HEK293T (cell line): ENCODE results near the gene TUBGCP3.

ENCODE experiments used
- CTCF ChIA-PET: fragments of 350-600 bp; formaldehyde crosslinking; extraction: SDS; loops from one replicate; lab custom pipeline; 2021; ENCODE audit warnings: antibody characterized with exemption, inconsistent platforms; lab: Yijun Ruan, JAX
- POLR2A ChIA-PET: fragments of 350-600 bp; formaldehyde crosslinking; extraction: SDS; loops from one replicate; lab custom pipeline; 2020; ENCODE audit warnings: antibody characterized with exemption, inconsistent platforms; lab: Yijun Ruan, JAX
- DNase-seq: peaks from one replicate; pipeline ENCODE4 v3.0.0; 2012; ENCODE audit warnings: mixed read lengths; ENCODE audit errors: extremely low spot score
- ARNT ChIP-seq: fragments of 450-650 bp; IDR thresholded peaks from 2 replicates; pipeline ENCODE4 v1.6.1; 2017; ENCODE audit warnings: mild to moderate bottlenecking
- BHLHE40 ChIP-seq: fragments of 450-650 bp; IDR thresholded peaks from 2 replicates; pipeline ENCODE4 v1.6.1; 2016; ENCODE audit warnings: mild to moderate bottlenecking, moderate library complexity, borderline replicate concordance
- CTBP1 ChIP-seq: fragments of 450-650 bp; IDR thresholded peaks from 2 replicates; pipeline ENCODE4 v1.6.1; 2016; ENCODE audit warnings: borderline replicate concordance
- ELF4 ChIP-seq: fragments of 450-650 bp; IDR thresholded peaks from 2 replicates; pipeline ENCODE4 v1.6.1; 2017; ENCODE audit warnings: antibody characterized with exemption
- FOXA1 ChIP-seq: fragments of 450-650 bp; IDR thresholded peaks from 2 replicates; pipeline ENCODE4 v1.6.1; 2016; ENCODE audit warnings: mild to moderate bottlenecking
- FOXK2 ChIP-seq: fragments of 450-650 bp; IDR thresholded peaks from 2 replicates; pipeline ENCODE4 v1.6.1; 2016; ENCODE audit warnings: mild to moderate bottlenecking
- FOXM1 ChIP-seq: fragments of 450-650 bp; IDR thresholded peaks from 2 replicates; pipeline ENCODE4 v1.6.1; 2017; ENCODE audit warnings: mild to moderate bottlenecking, borderline replicate concordance
- HDGF ChIP-seq: fragments of 450-650 bp; IDR thresholded peaks from 2 replicates; pipeline ENCODE4 v1.6.1; 2017; ENCODE audit warnings: antibody characterized with exemption, borderline replicate concordance
- L3MBTL2 ChIP-seq: fragments of 450-650 bp; conservative IDR thresholded peaks from 2 replicates; pipeline ENCODE4 v1.6.1; 2016; ENCODE audit warnings: mild to moderate bottlenecking
- LEF1 ChIP-seq: fragments of 450-650 bp; IDR thresholded peaks from 2 replicates; pipeline ENCODE4 v1.6.1; 2017; ENCODE audit warnings: mild to moderate bottlenecking, borderline replicate concordance
- NFRKB ChIP-seq: fragments of 450-650 bp; IDR thresholded peaks from 2 replicates; pipeline ENCODE4 v1.6.1; 2016; ENCODE audit warnings: mild to moderate bottlenecking, moderate library complexity
- SP1 ChIP-seq: fragments of 450-650 bp; IDR thresholded peaks from 2 replicates; pipeline ENCODE4 v1.6.1; 2017
- SUZ12 ChIP-seq: fragments of 450-650 bp; IDR thresholded peaks from 2 replicates; pipeline ENCODE4 v1.6.1; 2016; ENCODE audit warnings: mild to moderate bottlenecking
- TARDBP ChIP-seq: fragments of 450-650 bp; IDR thresholded peaks from 2 replicates; pipeline ENCODE4 v1.6.1; 2016
- ZNF384 ChIP-seq: fragments of 450-650 bp; IDR thresholded peaks from 2 replicates; pipeline ENCODE4 v1.6.1; 2016
- TF ChIP-seq, protein P1 (sequence below): fragments of 450-650 bp; IDR thresholded peaks from 2 replicates; pipeline ENCODE4 v1.6.1; 2016

Gene TUBGCP3

DNA sequence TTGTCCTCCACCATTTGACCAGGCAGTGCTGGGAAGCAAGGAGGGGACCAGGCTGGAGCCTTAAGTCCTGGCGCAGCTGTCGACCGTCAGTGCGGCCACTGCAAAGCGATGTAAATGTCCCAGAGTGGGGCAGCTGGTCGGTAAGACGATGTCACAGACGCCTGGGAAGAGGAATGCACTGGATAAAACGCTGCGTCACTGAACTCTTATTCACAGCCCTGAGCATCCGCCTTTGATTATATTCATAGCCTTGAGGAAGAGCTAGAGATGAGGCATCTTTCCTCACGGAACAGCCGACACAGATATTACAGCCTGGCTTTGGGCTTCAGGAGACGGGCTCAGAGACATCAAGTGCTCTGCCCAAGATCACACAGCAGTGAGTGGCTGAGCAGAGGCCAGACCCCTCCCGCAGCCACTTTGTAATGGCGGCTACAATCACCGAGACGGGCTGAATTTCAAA is 17.6 kb upstream of the TUBGCP3 start:
- DNase-seq, result no peak
- no peak for TF ChIP-seq BHLHE40
- no peak for TF ChIP-seq SUZ12
- no peak for TF ChIP-seq SP1
- ChIA-PET POLR2A (interaction anchor here (0.6 to 4.8 kb wide), 2 partner anchors 18 to 60 kb away, joined by 3 to 20 read pairs; partner anchors contain the start of gene TUBGCP3), CTCF (interaction anchor here (0.6 to 0.9 kb wide), 3 partner anchors 21 to 386 kb away, joined by 3 to 5 read pairs (median 4); no protein-coding TSS in a partner anchor)

DNA sequence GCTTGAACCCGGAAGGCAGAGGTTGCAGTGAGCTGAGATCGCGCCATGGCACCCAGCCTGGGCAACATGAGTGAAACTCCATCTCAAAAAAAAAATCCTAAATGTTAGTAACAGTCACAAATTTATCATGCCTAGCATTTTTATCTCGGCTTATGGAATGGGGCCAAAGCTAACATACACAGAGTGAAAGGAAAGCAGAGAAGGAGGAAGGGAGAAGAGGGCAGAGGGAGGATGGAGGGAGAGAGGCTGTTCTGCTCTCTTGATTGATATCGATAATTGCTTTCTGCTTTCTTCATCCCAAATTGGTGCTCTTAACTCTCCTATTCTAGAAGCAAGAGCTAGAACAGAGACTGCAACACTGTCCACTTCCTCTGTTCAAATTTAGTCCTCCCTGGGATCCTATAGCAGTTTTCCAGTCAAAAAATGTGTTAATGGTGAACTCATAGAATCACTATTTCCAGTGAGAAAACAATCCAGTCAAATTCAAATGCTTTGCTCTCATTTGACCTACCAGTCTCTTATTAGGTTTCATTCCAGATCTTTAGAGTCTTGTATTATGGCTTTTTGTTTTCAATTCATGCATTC is 15.8 kb upstream of the TUBGCP3 start:
- TF ChIP-seq ARNT (no peak), FOXK2 (no peak), SP1 (no peak), SUZ12 (no peak), HDGF (no peak), ZNF384 (no peak), L3MBTL2 (no peak), NFRKB (no peak), CTBP1 (no peak), FOXA1 (no peak), ELF4 (no peak), LEF1 (no peak), TARDBP (no peak), FOXM1 (no peak)
- TF ChIP-seq, protein P1, sequence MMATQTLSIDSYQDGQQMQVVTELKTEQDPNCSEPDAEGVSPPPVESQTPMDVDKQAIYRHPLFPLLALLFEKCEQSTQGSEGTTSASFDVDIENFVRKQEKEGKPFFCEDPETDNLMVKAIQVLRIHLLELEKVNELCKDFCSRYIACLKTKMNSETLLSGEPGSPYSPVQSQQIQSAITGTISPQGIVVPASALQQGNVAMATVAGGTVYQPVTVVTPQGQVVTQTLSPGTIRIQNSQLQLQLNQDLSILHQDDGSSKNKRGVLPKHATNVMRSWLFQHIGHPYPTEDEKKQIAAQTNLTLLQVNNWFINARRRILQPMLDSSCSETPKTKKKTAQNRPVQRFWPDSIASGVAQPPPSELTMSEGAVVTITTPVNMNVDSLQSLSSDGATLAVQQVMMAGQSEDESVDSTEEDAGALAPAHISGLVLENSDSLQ, result no peak

DNA sequence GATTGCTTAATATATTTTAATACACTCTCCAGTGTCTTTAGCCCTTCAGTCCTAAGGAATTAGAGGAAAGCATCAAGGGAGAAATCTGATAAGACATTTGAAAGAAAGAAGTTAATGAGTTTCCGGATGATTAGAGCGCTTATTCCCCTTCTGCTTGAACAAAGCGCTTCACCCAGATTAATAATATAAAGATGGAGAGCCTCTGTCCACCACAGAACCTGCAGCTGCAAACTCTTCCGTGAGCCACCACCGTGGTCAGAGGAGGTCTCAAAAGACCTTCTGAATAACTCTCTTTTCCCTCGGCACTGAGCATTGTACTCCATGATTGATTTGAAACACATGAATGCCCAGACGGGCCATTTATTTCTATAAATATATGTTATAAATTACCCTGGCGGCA is 14.2 kb upstream of the TUBGCP3 start:
- CTCF ChIA-PET, result no interaction called here

More for the DNA sequence above, 15.8 kb upstream of the TUBGCP3 start:
- POLR2A ChIA-PET, result interaction anchor here (4.8 kb wide), 1 partner anchor 16 kb away, joined by 20 read pairs; the partner anchor contains the start of gene TUBGCP3
- CTCF ChIA-PET, result no interaction called here
- DNase-seq, result no peak

DNA sequence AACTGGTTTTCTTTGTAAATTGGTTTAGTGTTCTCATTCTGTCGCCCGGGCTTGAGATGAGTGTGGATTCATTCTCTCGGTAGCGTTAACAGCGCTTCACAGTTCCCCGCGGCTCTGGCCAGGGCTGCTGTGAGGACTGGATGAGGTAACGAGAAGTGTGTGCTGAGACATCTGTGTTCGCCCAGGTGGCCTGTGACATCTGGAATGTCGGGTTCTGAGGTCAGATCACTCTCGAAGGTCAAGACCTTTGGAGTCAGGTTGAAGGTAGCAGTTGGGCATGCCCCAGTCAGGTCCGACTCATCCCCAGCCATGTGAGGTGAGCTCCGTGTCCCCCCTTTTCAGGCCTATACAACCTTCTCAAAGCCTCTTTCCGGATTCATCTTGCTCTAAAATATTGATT is 13.4 kb upstream of the TUBGCP3 start:
- no peak for TF ChIP-seq FOXA1
- POLR2A ChIA-PET, result no interaction called here
- CTCF ChIA-PET, result no interaction called here
- no peak for DNase-seq

More for the DNA sequence above, 14.2 kb upstream of the TUBGCP3 start:
- DNase-seq, result no peak
- TF ChIP-seq ARNT (no peak), NFRKB (no peak)
- POLR2A ChIA-PET, result interaction anchor here (4.8 kb wide), 1 partner anchor 14 kb away, joined by 20 read pairs; the partner anchor contains the start of gene TUBGCP3

DNA sequence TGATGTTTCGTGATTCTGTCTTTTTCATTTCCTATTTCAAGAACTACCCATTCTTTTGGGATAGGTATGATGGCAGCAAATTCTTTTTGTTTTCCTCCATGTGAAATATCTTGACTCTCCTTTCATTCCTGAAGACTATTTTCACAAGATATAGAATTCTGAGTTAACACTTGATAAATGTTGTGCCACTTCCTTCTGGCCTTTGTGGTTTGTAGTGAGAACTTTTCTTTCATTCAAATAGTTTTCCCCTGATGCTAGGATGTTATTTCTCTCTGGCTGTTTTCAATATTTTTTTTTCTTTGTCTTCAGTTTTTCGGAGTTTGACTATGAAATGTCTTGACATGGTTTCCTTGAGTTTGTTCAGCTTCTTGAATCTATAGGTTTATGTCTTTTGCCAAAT is 8.3 kb upstream of the TUBGCP3 start:
- no peak for TF ChIP-seq SP1
- TF ChIP-seq FOXA1, result no peak
- TF ChIP-seq LEF1, result no peak
- TF ChIP-seq HDGF, result no peak
- no peak for TF ChIP-seq ELF4
- no peak for TF ChIP-seq ZNF384
- no peak for TF ChIP-seq CTBP1
- TF ChIP-seq FOXK2, result no peak
- TF ChIP-seq ARNT, result no peak
- TF ChIP-seq TARDBP, result no peak
- ChIA-PET CTCF (no interaction called here), POLR2A (no interaction called here)
- no peak for DNase-seq

DNA sequence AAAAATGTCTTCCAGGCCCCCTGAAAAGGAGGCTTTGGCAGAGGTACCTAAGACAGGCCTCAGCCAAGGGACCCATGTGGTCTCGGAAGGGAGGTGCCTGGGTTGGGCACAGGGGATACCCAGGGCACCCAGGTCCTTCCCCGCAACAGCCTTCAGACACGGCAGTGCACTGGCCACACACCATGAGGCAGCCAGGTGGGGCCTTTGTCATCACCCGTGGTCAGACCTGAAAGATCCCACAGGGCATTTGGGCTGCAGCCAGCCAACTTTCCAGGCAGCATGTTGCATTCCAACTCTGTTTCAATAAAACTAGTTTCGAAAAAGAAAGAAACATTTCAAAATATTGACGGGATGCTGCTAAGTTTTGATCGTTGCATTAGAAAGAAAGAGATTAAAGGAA is 4.7 kb upstream of the TUBGCP3 start:
- ChIA-PET POLR2A (no interaction called here), CTCF (no interaction called here)
- TF ChIP-seq LEF1 (no peak), FOXK2 (no peak), ZNF384 (no peak), FOXA1 (no peak), SUZ12 (no peak), ELF4 (no peak), BHLHE40 (no peak), ARNT (no peak), SP1 (no peak), HDGF (no peak), TARDBP (no peak), CTBP1 (no peak), NFRKB (no peak), FOXM1 (no peak), L3MBTL2 (no peak)
- TF ChIP-seq, protein P1, result no peak
- no peak for DNase-seq

DNA sequence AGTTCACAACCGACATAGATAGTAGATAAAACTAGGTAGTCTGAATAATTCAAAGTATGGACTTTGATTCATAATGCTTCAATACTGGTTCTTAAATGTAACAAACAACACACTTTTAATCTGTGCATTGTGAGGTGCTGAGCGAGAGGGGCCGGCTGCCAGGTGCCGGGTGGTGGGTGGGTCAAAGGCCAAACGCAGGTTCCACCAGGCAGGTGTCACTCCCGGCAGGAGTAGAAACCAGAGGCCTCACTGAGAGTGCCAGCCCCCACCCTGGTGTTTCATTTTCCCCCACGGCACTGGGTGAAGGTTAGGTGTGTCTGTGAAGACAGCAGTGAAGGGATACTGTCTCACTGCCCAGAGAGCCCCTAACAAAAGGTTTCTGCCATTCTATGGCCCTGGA is 4.2 kb upstream of the TUBGCP3 start:
- no peak for TF ChIP-seq SP1
- DNase-seq, result no peak
- CTCF ChIA-PET, result no interaction called here
- POLR2A ChIA-PET, result no interaction called here
